HepG2 (cell line): Measurements from ENCODE around the gene ZNF77. TPM values are rescaled to one million over a fixed set of nuclear protein-coding genes. Genes with fewer than 3 reads are reported as not detected.

Experiments
- ATF7 ChIP-seq, 2 experiments: fragments of 450-650 bp in 1 of 2; sonication (generic) in 1 of 2; formaldehyde crosslinking in 1 of 2; IDR thresholded peaks; 2 replicates each; pipeline versions ENCODE4 v1.4.0 to v1.6.1; 2016 to 2020; ENCODE audit warnings: antibody characterized with exemption in 1 of 2, mild to moderate bottlenecking in 1 of 2, missing genetic modification reagents in 1 of 2
- ATRX ChIP-seq: sonication (generic); formaldehyde crosslinking; IDR thresholded peaks from 2 replicates; pipeline ENCODE4 v1.4.0; 2020; ENCODE audit warnings: missing genetic modification reagents, borderline replicate concordance
- CREB3 ChIP-seq: sonication (generic); formaldehyde crosslinking; IDR thresholded peaks from 2 replicates; pipeline ENCODE4 v1.5.0; 2020; ENCODE audit warnings: missing genetic modification reagents
- EEA1 ChIP-seq: sonication (generic); formaldehyde crosslinking; IDR thresholded peaks from 2 replicates; pipeline ENCODE4 v1.5.1; 2020; ENCODE audit warnings: mild to moderate bottlenecking, missing genetic modification reagents, borderline replicate concordance
- HNF4A ChIP-seq: sonication (generic); formaldehyde crosslinking; IDR thresholded peaks from 2 replicates; pipeline ENCODE4 v1.4.0; 2020; ENCODE audit warnings: missing genetic modification reagents
- KLF16 ChIP-seq, 2 experiments: sonication (generic) in 1 of 2; formaldehyde crosslinking in 1 of 2; IDR thresholded peaks; 2 replicates each; pipeline versions ENCODE4 v1.6.1 to v1.8.0; 2016 to 2023; ENCODE audit warnings: missing genetic modification reagents in 2 of 2, missing compliant biosample characterization in 1 of 2
- LBX2 ChIP-seq: sonication (generic); formaldehyde crosslinking; IDR thresholded peaks from 2 replicates; pipeline ENCODE4 v1.5.0; 2020; ENCODE audit warnings: missing genetic modification reagents, mild to moderate bottlenecking, borderline replicate concordance
- MLLT10 ChIP-seq: sonication (generic); formaldehyde crosslinking; IDR thresholded peaks from 2 replicates; pipeline ENCODE4 v1.4.0; 2020; ENCODE audit warnings: missing genetic modification reagents
- MTF1 ChIP-seq: sonication (generic); formaldehyde crosslinking; IDR thresholded peaks from 2 replicates; pipeline ENCODE4 v1.5.0; 2020; ENCODE audit warnings: missing genetic modification reagents
- NONO ChIP-seq, 2 experiments: fragments of 450-650 bp in 1 of 2; sonication (generic) in 1 of 2; formaldehyde crosslinking in 1 of 2; IDR thresholded peaks in 1 of 2; conservative IDR thresholded peaks in 1 of 2; 2 replicates each; pipeline versions ENCODE4 v1.6.1 to v1.8.0; 2017 to 2022; ENCODE audit warnings: mild to moderate bottlenecking in 1 of 2, missing genetic modification reagents in 1 of 2, moderate library complexity in 1 of 2
- RBFOX2 ChIP-seq: fragments of 200-400 bp; formaldehyde crosslinking; IDR thresholded peaks from 2 replicates; pipeline ENCODE4 v1.6.1; 2017; ENCODE audit warnings: low read depth, mild to moderate bottlenecking, low read length
- RXRA ChIP-seq: sonication (generic); formaldehyde crosslinking; IDR thresholded peaks from 2 replicates; pipeline ENCODE4 v1.5.1; 2020; ENCODE audit warnings: missing genetic modification reagents
- THAP8 ChIP-seq: sonication (generic); formaldehyde crosslinking; IDR thresholded peaks from 2 replicates; pipeline ENCODE4 v1.5.1; 2020; ENCODE audit warnings: missing genetic modification reagents, mild to moderate bottlenecking, borderline replicate concordance
- TSC22D2 ChIP-seq: sonication (generic); formaldehyde crosslinking; IDR thresholded peaks from 2 replicates; pipeline ENCODE4 v1.5.1; 2020; ENCODE audit warnings: missing genetic modification reagents, mild to moderate bottlenecking, borderline replicate concordance
- ZKSCAN8 ChIP-seq: IDR thresholded peaks from 2 replicates; pipeline ENCODE4 v1.6.1; 2016; ENCODE audit warnings: borderline replicate concordance, missing genetic modification reagents, missing compliant biosample characterization
- ZNF333 ChIP-seq: sonication (generic); formaldehyde crosslinking; IDR thresholded peaks from 2 replicates; pipeline ENCODE4 v1.4.0; 2020; ENCODE audit warnings: mild to moderate bottlenecking, missing genetic modification reagents, borderline replicate concordance
- ZNF350 ChIP-seq: sonication (generic); formaldehyde crosslinking; IDR thresholded peaks from 2 replicates; pipeline ENCODE4 v1.4.0; 2020; ENCODE audit warnings: mild to moderate bottlenecking, low read depth, missing genetic modification reagents, borderline replicate concordance
- ZNF44 ChIP-seq: sonication (generic); formaldehyde crosslinking; IDR thresholded peaks from 2 replicates; pipeline ENCODE4 v1.5.1; 2020; ENCODE audit warnings: mild to moderate bottlenecking, missing genetic modification reagents
- ZNF563 ChIP-seq: sonication (generic); formaldehyde crosslinking; IDR thresholded peaks from 2 replicates; pipeline ENCODE4 v1.8.0; 2022; ENCODE audit warnings: mild to moderate bottlenecking, moderate library complexity, missing genetic modification reagents
- ZNF580 ChIP-seq: IDR thresholded peaks from 2 replicates; pipeline ENCODE4 v1.6.1; 2016; ENCODE audit warnings: low read depth, borderline replicate concordance
- ZNF605 ChIP-seq: sonication (generic); formaldehyde crosslinking; IDR thresholded peaks from 2 replicates; pipeline ENCODE4 v1.8.0; 2022; ENCODE audit warnings: mild to moderate bottlenecking, missing genetic modification reagents
- ZNF790 ChIP-seq: sonication (generic); formaldehyde crosslinking; IDR thresholded peaks from 2 replicates; pipeline ENCODE4 v1.8.0; 2022; ENCODE audit warnings: missing genetic modification reagents, mild to moderate bottlenecking, borderline replicate concordance
- ZSCAN5A ChIP-seq: sonication (generic); formaldehyde crosslinking; IDR thresholded peaks from 2 replicates; pipeline ENCODE4 v1.8.0; 2022; ENCODE audit warnings: mild to moderate bottlenecking, missing genetic modification reagents, borderline replicate concordance
- polyA plus RNA-seq, 8 experiments: library from polyadenylated mRNA; depleted of rRNA in 3 of 8; stranded (reverse) in 7 of 8; unstranded in 1 of 8; fragments of >200 nt; fragmentation: Illumina TruSeq in 4 of 8; extraction: Trizol in 4 of 8; gene quantifications; 2 replicates each; pipeline versions ENCODE4 v1.2.1 to v1.2.3, GENCODE V29; 2011 to 2016; ENCODE audit warnings: low read depth in 4 of 8, missing spikeins in 1 of 8, mixed read lengths in 1 of 8; ENCODE audit not compliant: insufficient read depth in 1 of 8
- total RNA-seq, 5 experiments: library from RNA; depleted of rRNA; stranded (reverse); fragments of >200 nt; fragmentation: Illumina TruSeq; extraction: Trizol; gene quantifications; 2 replicates each; pipeline ENCODE4 v1.2.3, GENCODE V29; 2016; ENCODE audit warnings: low read depth in 1 of 5

The ZNF77 gene
- total and polyA plus RNA-seq, 2 of the 13 experiments (the other 11 are each of a cell fraction or from before 2014, with no cell fraction given) = 7.1 to 11.5 TPM

GRCh38 chr19:2900296-2901252 is 44.2 kb downstream of the ZNF77 start, which contains the start of gene ZNF57 (continued):
- TF ChIP-seq ATF7 (IDR thresholded peaks at IDR 0.05) = peak; percentile 83
- TF ChIP-seq ATF7 (CRISPR knock-in tag; IDR thresholded peaks at IDR 0.05) = no peak
- TF ChIP-seq MTF1 (CRISPR knock-in tag) = no peak
- TF ChIP-seq ZNF563 (CRISPR knock-in tag) = peak; percentile 62; the same call in 1 of the 2 replicates
- TF ChIP-seq CREB3 = no peak
- no peak for TF ChIP-seq ZKSCAN8
- TF ChIP-seq TSC22D2 (CRISPR knock-in tag) = peak; percentile 60; the same call in 1 of the 2 replicates
- peak; percentile 75; the same call in 1 of the 2 replicates for TF ChIP-seq ZNF790
- peak; percentile 70 for TF ChIP-seq ZNF605 (CRISPR knock-in tag)
- TF ChIP-seq LBX2 (CRISPR knock-in tag) = no peak; the same call in 1 of the 2 replicates
- peak; percentile 36 for TF ChIP-seq HNF4A
- no peak for TF ChIP-seq THAP8 (CRISPR knock-in tag)
- no peak; the same call in 1 of the 2 replicates for TF ChIP-seq EEA1 (CRISPR knock-in tag)
- TF ChIP-seq RXRA (CRISPR knock-in tag) = peak; percentile 35; the same call in 1 of the 2 replicates
- no peak for TF ChIP-seq ATRX
- TF ChIP-seq ZNF350 (CRISPR knock-in tag) = no peak
- TF ChIP-seq NONO (IDR thresholded peaks at IDR 0.05) = no peak
- peak; percentile 64 for TF ChIP-seq NONO (CRISPR knock-in tag; conservative IDR thresholded peaks at IDR 0.05)
- TF ChIP-seq ZNF580 (CRISPR knock-in tag) = peak; percentile 19; the same call in 1 of the 2 replicates
- peak in 1 of 2 experiments; percentile 73; a peak in 1 of 4 replicates for TF ChIP-seq KLF16 (CRISPR knock-in tag; IDR thresholded peaks at IDR 0.05)
- TF ChIP-seq ZNF333 = peak; percentile 90
- TF ChIP-seq RBFOX2 = peak; percentile 87
- no peak; the same call in 1 of the 2 replicates for TF ChIP-seq ZNF44 (CRISPR knock-in tag)
- 0 out of 2 replicates have a peak, but pooled peaks have one; percentile 54 for TF ChIP-seq ZSCAN5A (CRISPR knock-in tag)
- no peak for TF ChIP-seq MLLT10 (CRISPR knock-in tag)
